HL-60 (cell line): Measurements from ENCODE around the gene CCDC187.

ENCODE experiments used
- DNase-seq, 2 experiments: peaks; one replicate each; pipeline ENCODE4 v3.0.0-alpha.2; 2010 to 2020; ENCODE audit warnings: low read depth in 1 of 2, low spot score in 1 of 2
- H3K27ac ChIP-seq: fragments of 250-450 bp; sonication (Bioruptor Pico); replicated peaks from 2 replicates; pipeline ENCODE4 v1.5.1; 2020; ENCODE audit warnings: mild to moderate bottlenecking, moderate library complexity
- H3K27me3 ChIP-seq: fragments of 250-450 bp; sonication (Bioruptor Pico); 2 replicates; pipeline ENCODE4 v1.5.1; 2021; ENCODE audit warnings: mild to moderate bottlenecking, moderate library complexity; ENCODE audit not compliant: insufficient read depth, poor library complexity, severe bottlenecking
- H3K4me3 ChIP-seq: replicated peaks from 2 replicates; pipeline ENCODE4 v1.5.1; 2011; ENCODE audit warnings: mild to moderate bottlenecking, control low read depth, low read length; ENCODE audit not compliant: insufficient read depth
- CTCF ChIP-seq: IDR thresholded peaks from one replicate; pipeline ENCODE4 v1.5.1; 2011; ENCODE audit warnings: low read length, control low read depth, inconsistent platforms; ENCODE audit not compliant: insufficient read depth
- GABPA ChIP-seq: IDR thresholded peaks from 2 replicates; pipeline ENCODE4 v1.6.1; 2012; ENCODE audit warnings: low read depth
- POLR2AphosphoS5 ChIP-seq: IDR thresholded peaks from 2 replicates; pipeline ENCODE4 v1.6.1; 2012; ENCODE audit warnings: low read depth
- REST ChIP-seq: IDR thresholded peaks from 2 replicates; pipeline ENCODE4 v1.6.1; 2012; ENCODE audit warnings: low read depth; ENCODE audit not compliant: insufficient replicate concordance
- SPI1 ChIP-seq: IDR thresholded peaks from 2 replicates; pipeline ENCODE4 v1.6.1; 2012; ENCODE audit warnings: low read depth, mild to moderate bottlenecking, borderline replicate concordance

The CCDC187 gene

GRCh38 chr9:136233868-136234267 lies 70.0 kb downstream of the CCDC187 start:
- peak overlapping the region; percentile 88 for H3K27ac ChIP-seq
- TF ChIP-seq REST (no peak), GABPA (no peak), SPI1 (no peak; the same call in 1 of the 2 replicates)
- H3K4me3 ChIP-seq = no peak overlapping the region
- no peaks in the 10 kb centered on the region for H3K27me3 ChIP-seq
- no peak for DNase-seq

GRCh38 chr9:136233411-136233810 lies 70.5 kb downstream of the CCDC187 start:
- H3K27ac ChIP-seq = peak overlapping the region; percentile 88
- no peak for DNase-seq
- H3K27me3 ChIP-seq = no peaks in the 10 kb centered on the region
- TF ChIP-seq POLR2AphosphoS5 (no peak), SPI1 (no peak), GABPA (no peak), REST (no peak), CTCF (no peak)
- no peak overlapping the region for H3K4me3 ChIP-seq

GRCh38 chr9:136232969-136233368 lies 70.9 kb downstream of the CCDC187 start:
- H3K27me3 ChIP-seq = no peaks in the 10 kb centered on the region
- peak overlapping the region; percentile 88 for H3K27ac ChIP-seq
- H3K4me3 ChIP-seq = no peak overlapping the region
- TF ChIP-seq CTCF = no peak
- TF ChIP-seq SPI1 = no peak
- TF ChIP-seq POLR2AphosphoS5 = no peak
- no peak for TF ChIP-seq REST
- no peak for TF ChIP-seq GABPA
- peak in 1 of 2 experiments; percentile 51 for DNase-seq
